Omental fat pad (tissue), 4 donors: ENCODE measurements around the gene GALNT10. TPM values are rescaled to one million over a fixed set of nuclear protein-coding genes. Genes with fewer than 3 reads are reported as not detected.

ENCODE experiments used
- ATAC-seq: fragments of 150-250 bp; one replicate; pipeline ENCODE4 v1.9.1; 2016; ENCODE audit warnings: mild to moderate bottlenecking, moderate library complexity; ENCODE audit not compliant: low FRiP score
- DNase-seq: peaks from one replicate; pipeline ENCODE4 v3.0.0-alpha.2; 2019; ENCODE audit warnings: low spot score
- CTCF ChIP-seq, 3 donors: fragments of 450-650 bp; IDR thresholded peaks; one replicate each; pipeline ENCODE4 v1.5.1; 2016 to 2017; ENCODE audit warnings: antibody characterized with exemption in 3 of 3, mild to moderate bottlenecking in 3 of 3, moderate library complexity in 2 of 3
- total RNA-seq, 4 donors: library from RNA; depleted of rRNA; stranded (reverse); fragments of >200 nt; gene quantifications; one replicate each; pipeline ENCODE4 v1.1.0, GENCODE V29; 2016

GALNT10 gene
- total RNA-seq, 4 donors from 2014 or later, result 21.3 to 49.7 (median 27.2) TPM

GRCh38 chr5:154301726-154302125 is 111.2 kb downstream of the GALNT10 start:
- ATAC-seq, result no peak
- DNase-seq, result no peak
- no peak for TF ChIP-seq CTCF (IDR thresholded peaks at IDR 0.05)

- ATAC-seq (no peak), DNase-seq (no peak)
- TF ChIP-seq CTCF (IDR thresholded peaks at IDR 0.05), result no peak
Measured at GRCh38 chr5:154302161-154302560, 111.6 kb downstream of the GALNT10 start.

- DNase-seq, result no peak
- TF ChIP-seq CTCF (IDR thresholded peaks at IDR 0.05), result no peak
- no peak for ATAC-seq
Measured at GRCh38 chr5:154303133-154303532, 112.6 kb downstream of the GALNT10 start.

GRCh38 chr5:154308443-154309370 is 118.2 kb downstream of the GALNT10 start:
- ATAC-seq (no peak), DNase-seq (no peak)
- no peak for TF ChIP-seq CTCF (IDR thresholded peaks at IDR 0.05)

- TF ChIP-seq CTCF (IDR thresholded peaks at IDR 0.05), result no peak
- no peak for ATAC-seq
Measured at GRCh38 chr5:154309371-154309745, 118.8 kb downstream of the GALNT10 start.

GRCh38 chr5:154309805-154310204 is 119.3 kb downstream of the GALNT10 start:
- DNase-seq (no peak), ATAC-seq (no peak)
- no peak for TF ChIP-seq CTCF (IDR thresholded peaks at IDR 0.05)

More at GRCh38 chr5:154309371-154309745, 118.8 kb downstream of the GALNT10 start:
- no peak for DNase-seq

- no peak for TF ChIP-seq CTCF (IDR thresholded peaks at IDR 0.05)
- DNase-seq (no peak), ATAC-seq (no peak)
Measured at GRCh38 chr5:154311362-154311761, 120.8 kb downstream of the GALNT10 start.
